ENCODE data around the gene GPX2.

DNA sequence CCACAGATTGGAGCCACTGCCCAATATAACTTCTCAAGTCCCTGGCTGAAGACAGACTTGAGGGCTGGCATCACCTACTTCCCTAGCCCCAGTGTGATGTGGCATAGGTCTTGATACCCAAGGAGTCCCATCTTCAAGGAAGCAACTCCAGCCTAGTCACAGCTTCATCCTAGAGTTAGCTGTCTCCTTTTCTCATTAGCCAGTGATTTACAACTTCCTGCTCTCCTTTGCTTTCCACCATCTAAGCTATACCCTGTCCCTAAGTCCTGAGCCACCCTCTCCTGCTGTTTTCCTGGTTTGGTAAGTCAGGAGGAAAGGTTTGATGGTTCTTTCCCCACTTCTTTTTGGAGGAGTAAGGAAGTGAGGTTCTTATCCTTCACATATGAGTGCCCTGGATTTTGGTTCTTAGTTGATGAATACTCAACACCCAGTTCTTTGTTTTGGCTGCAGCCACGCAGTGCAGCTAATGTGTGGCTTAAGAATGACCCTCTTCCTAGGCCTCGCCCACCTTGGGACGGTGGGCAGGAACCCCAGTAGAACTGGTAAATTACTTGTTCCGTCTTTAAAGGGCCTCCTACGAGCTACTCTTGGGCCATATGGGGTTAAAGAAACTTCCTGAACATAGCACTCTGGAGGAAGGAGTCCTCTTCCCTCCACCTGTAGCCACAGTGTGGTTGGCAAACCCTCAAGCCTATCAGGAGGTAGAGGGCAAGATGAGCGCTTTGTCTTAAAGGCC is 3.9 kb upstream of the GPX2 start:
- TF ChIP-seq POLR2A (IDR thresholded peaks at IDR 0.05) (no peak), POLR2AphosphoS5 (IDR thresholded peaks at IDR 0.05; ENCODE audit: insufficient read depth in 1 of 2, low read depth in 1 of 2) (no peak)
- TF ChIP-seq, protein P1, sequence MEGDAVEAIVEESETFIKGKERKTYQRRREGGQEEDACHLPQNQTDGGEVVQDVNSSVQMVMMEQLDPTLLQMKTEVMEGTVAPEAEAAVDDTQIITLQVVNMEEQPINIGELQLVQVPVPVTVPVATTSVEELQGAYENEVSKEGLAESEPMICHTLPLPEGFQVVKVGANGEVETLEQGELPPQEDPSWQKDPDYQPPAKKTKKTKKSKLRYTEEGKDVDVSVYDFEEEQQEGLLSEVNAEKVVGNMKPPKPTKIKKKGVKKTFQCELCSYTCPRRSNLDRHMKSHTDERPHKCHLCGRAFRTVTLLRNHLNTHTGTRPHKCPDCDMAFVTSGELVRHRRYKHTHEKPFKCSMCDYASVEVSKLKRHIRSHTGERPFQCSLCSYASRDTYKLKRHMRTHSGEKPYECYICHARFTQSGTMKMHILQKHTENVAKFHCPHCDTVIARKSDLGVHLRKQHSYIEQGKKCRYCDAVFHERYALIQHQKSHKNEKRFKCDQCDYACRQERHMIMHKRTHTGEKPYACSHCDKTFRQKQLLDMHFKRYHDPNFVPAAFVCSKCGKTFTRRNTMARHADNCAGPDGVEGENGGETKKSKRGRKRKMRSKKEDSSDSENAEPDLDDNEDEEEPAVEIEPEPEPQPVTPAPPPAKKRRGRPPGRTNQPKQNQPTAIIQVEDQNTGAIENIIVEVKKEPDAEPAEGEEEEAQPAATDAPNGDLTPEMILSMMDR (IDR thresholded peaks at IDR 0.05): no peak
